Loucy (cell line): Measurements from ENCODE around the gene IGFALS.

Experiments
- CTCF ChIP-seq: fragments of 200-600 bp; sonication (generic); conservative IDR thresholded peaks from 2 replicates; pipeline ENCODE4 v1.5.1; 2014; ENCODE audit warnings: mild to moderate bottlenecking, antibody characterized with exemption, low read length
- EZH2phosphoT487 ChIP-seq: fragments of 200-600 bp; IDR thresholded peaks from 2 replicates; pipeline ENCODE4 v1.6.1; 2018; ENCODE audit warnings: antibody characterized with exemption, mild to moderate bottlenecking, moderate library complexity, borderline replicate concordance

DNA sequence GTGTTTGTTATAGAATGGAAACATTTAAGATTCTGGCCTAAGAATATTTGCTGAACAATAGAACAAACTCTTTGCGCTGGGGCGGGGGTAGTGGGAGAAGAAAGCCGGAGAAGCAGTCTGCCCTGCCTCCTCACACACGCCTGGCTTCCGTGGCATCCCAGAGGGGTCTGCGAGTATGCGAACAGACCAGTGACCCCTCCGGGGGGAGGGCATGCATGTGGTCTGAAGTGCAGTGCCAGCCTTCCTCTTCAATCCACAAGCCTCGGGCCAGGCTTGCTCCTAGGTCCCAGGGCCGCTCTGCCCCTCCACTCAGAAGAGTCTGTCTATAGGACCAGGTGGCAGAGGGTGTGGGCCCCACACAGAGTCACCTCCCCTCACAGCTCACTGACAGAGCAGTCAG, 14.1 kb upstream of the IGFALS start:
- no peak for TF ChIP-seq EZH2phosphoT487
- no peak for TF ChIP-seq CTCF
